ENCODE measurements around the gene RASGEF1C.

GRCh38 chr5:180117000-180117725, 91.8 kb downstream of the RASGEF1C start:
- TF ChIP-seq EZH2phosphoT487 (IDR thresholded peaks at IDR 0.05; ENCODE audit: low read depth) (no peak), CTCF (IDR thresholded peaks at IDR 0.05; ENCODE audit: low read depth, low read length) (no peak)
